Fibroblast of skin of left biceps (primary cell): Measurements from ENCODE around the gene HEY2.
"Not testable (repeated sequence)": the region's sequence is repeated elsewhere in the genome, so short reads cannot be mapped to it uniquely, and the experiment has no call there.

Experiments used
- DNase-seq, 2 experiments: peaks; one replicate each; pipeline ENCODE4 v3.0.0-alpha.2; 2013; ENCODE audit warnings: low read depth in 2 of 2

The HEY2 gene

GRCh38 chr6:125795301-125795700 is 45.9 kb downstream of the HEY2 start:
- no peak for DNase-seq

- no peak for DNase-seq
Observed at GRCh38 chr6:125797120-125797885, 47.9 kb downstream of the HEY2 start.

GRCh38 chr6:125797886-125798444 is 48.5 kb downstream of the HEY2 start:
- no peak for DNase-seq

GRCh38 chr6:125798734-125799508 is 49.5 kb downstream of the HEY2 start:
- no peak for DNase-seq

GRCh38 chr6:125802383-125802782 is 53.0 kb downstream of the HEY2 start:
- no peak for DNase-seq

- no peak for DNase-seq
Observed at GRCh38 chr6:125802943-125803377, 53.5 kb downstream of the HEY2 start.

GRCh38 chr6:125804264-125804663 is 54.8 kb downstream of the HEY2 start:
- no peak for DNase-seq

GRCh38 chr6:125804866-125805425 is 55.5 kb downstream of the HEY2 start:
- not testable (repeated sequence) for DNase-seq

GRCh38 chr6:125806813-125807212 is 57.4 kb downstream of the HEY2 start:
- DNase-seq: no peak

- DNase-seq: no peak
Observed at GRCh38 chr6:125807293-125807692, 57.9 kb downstream of the HEY2 start.

GRCh38 chr6:125808060-125808459 is 58.6 kb downstream of the HEY2 start:
- DNase-seq: no peak

GRCh38 chr6:125808591-125808990 is 59.2 kb downstream of the HEY2 start:
- no peak for DNase-seq

GRCh38 chr6:125809570-125810170 is 60.2 kb downstream of the HEY2 start:
- no peak for DNase-seq

- DNase-seq: no peak
Observed at GRCh38 chr6:125810445-125810844, 61.0 kb downstream of the HEY2 start.
